ENCODE measurements around the gene ARFRP1.

GRCh38 chr20:63753381-63753780 lies 45.6 kb upstream of the ARFRP1 start:
- no peak for TF ChIP-seq POLR2A (IDR thresholded peaks at IDR 0.05)
- no peak for TF ChIP-seq CTCF (IDR thresholded peaks at IDR 0.05 in 8 of 11, conservative IDR thresholded peaks at IDR 0.05 in 3 of 11)

Measured in spleen (tissue), 7 donors.